Neural progenitor cell (in vitro differentiated cells): ENCODE results near the gene ZNF831.

Source experiments
- EZH2 ChIP-seq: fragments of 200-600 bp; sonication (generic); IDR thresholded peaks from 2 replicates; pipeline ENCODE4 v1.6.1; 2017; ENCODE audit warnings: antibody characterized with exemption, mild to moderate bottlenecking, moderate library complexity
- EZH2phosphoT487 ChIP-seq: fragments of 200-600 bp; sonication (generic); IDR thresholded peaks from 2 replicates; pipeline ENCODE4 v1.6.1; 2017; ENCODE audit warnings: antibody characterized with exemption
- TF ChIP-seq, protein P1 (sequence below): fragments of 200-600 bp; sonication (generic); IDR thresholded peaks from 2 replicates; pipeline ENCODE4 v1.5.1; 2017; ENCODE audit warnings: antibody characterized with exemption, mild to moderate bottlenecking

DNA sequence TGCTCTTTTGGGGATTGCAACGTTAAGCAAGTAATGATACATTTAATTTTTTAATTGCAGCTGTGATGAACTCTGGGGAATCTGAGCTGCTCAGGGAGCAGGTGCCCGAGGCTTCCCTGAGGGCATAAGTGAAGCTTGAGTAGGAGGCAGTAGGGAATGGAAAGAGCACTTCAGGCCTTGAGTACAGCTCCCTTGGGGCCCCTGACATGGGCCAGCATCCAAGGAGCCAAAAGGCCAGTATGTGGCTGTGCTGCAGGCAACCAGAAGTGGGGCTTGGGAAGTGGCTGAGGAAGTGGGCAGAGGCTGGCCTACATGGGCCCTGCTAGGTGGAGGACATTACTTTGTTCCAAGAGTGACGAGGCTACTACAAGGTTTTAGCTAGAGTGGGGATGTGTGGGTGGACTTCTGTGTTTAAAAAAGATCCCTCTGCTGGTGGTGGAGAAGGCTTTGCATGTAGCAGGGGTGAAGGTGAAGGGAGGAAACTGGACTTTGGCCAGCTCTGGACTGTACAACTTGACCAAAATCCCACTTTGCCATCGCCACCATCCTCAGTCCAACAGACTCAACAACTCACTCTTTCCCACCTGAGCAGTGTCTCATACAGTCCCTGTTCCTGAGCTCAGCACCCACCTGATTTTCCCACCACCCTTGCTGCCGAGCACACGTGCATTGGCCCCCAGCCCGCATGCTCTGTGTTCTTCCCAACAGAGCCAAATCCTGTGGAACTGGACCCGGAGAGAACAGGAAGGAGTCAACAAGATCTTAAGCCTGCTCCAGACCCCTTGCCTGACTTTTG, 10.9 kb upstream of the ZNF831 start:
- TF ChIP-seq, protein P1, sequence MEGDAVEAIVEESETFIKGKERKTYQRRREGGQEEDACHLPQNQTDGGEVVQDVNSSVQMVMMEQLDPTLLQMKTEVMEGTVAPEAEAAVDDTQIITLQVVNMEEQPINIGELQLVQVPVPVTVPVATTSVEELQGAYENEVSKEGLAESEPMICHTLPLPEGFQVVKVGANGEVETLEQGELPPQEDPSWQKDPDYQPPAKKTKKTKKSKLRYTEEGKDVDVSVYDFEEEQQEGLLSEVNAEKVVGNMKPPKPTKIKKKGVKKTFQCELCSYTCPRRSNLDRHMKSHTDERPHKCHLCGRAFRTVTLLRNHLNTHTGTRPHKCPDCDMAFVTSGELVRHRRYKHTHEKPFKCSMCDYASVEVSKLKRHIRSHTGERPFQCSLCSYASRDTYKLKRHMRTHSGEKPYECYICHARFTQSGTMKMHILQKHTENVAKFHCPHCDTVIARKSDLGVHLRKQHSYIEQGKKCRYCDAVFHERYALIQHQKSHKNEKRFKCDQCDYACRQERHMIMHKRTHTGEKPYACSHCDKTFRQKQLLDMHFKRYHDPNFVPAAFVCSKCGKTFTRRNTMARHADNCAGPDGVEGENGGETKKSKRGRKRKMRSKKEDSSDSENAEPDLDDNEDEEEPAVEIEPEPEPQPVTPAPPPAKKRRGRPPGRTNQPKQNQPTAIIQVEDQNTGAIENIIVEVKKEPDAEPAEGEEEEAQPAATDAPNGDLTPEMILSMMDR = no peak
- TF ChIP-seq EZH2 (no peak), EZH2phosphoT487 (no peak)
